Measurements from ENCODE around the gene OR4F15.

GRCh38 chr15:101841656-101842055 is 29.7 kb downstream of the OR4F15 start:
- no peak for TF ChIP-seq CTCF (IDR thresholded peaks at IDR 0.05)
- no peak for TF ChIP-seq POLR2A (IDR thresholded peaks at IDR 0.05)

Measured in right lobe of liver (tissue), 4 donors.